ENCODE measurements around the gene AP2M1.

Gene AP2M1

DNA sequence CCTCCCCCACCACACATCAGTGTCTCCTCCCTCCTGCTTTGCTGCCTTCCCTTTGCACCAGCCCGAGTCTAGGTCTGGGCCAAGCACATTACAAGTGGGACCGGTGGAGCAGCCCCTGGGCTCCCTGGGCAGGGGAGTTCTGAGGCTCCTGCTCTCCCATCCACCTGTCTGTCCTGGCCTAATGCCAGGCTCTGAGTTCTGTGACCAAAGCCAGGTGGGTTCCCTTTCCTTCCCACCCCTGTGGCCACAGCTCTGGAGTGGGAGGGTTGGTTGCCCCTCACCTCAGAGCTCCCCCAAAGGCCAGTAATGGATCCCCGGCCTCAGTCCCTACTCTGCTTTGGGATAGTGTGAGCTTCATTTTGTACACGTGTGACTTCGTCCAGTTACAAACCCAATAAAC, 9.0 kb downstream of the AP2M1 start:
- DNase-seq, result no peak

DNA sequence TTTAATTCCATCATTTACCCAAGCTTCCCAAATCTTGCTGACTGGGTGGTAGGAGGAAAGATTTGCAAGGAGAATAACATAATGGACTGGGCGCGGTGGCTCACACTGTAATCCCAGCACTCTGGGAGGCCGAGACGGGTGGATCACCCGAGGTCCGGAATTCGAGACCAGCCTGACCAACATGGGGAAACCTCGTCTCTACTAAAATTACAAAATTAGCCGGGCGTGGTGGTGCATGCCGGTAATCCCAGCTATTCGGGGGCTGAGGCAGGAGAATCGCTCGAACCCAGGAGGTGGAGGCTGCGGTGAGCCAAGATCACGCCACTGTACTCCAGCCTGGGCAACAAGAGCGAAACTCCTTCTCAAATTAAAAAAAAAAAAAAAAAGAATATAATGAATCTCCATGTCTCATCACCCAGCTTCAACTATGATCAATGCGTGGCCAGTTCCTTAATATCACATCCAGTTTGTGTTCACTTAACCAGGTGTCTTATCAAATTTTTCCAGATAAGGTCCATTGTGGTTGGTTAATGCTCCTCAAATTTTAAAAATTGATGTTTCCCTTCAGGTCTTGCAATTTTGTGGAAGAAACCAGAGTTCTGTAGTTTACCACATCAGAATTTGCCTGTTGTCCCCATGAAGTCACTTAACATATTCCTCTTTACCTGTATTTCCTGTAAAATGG, 10.0 kb downstream of the AP2M1 start:
- no peak for DNase-seq

GRCh38 chr3:184185461-184186183, 11.0 kb downstream of the AP2M1 start:
- DNase-seq, result peak; percentile 99

DNA sequence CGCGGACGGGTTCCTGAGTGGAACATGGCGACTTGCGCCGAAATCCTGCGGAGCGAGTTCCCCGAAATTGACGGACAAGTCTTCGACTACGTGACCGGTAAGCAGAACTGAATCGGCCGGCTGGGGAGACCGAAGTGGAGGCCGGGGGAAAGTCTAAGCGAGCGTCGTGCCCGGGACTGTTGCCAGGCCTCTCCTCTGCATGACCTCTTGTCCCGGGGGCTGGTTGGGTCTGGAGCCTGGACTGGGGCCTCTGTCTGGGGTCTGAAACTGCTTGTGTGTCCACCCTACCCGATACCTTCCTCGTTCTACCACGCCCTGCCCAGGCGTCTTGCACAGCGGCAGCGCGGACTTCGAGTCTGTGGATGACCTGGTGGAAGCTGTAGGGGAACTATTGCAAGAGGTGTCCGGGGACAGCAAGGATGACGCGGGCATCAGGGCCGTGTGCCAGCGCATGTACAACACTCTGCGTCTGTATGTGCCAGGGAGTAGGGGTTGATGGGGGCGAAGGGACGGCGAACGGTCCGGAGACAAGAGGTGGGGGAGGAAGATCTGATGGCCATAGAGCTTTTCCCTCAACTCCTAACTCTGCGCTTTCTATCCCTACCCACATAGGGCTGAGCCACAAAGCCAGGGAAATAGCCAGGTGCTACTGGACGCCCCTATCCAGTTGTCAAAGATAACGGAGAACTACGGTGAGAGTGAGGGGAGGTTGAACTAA, 11.7 kb downstream of the AP2M1 start, which contains the start of gene ABCF3:
ABCF3 (plus strand) TSS at position 16 of the 718 bp plus-strand sequence; CDS start at position 25, 9 bp downstream.
- no peak for DNase-seq

DNA sequence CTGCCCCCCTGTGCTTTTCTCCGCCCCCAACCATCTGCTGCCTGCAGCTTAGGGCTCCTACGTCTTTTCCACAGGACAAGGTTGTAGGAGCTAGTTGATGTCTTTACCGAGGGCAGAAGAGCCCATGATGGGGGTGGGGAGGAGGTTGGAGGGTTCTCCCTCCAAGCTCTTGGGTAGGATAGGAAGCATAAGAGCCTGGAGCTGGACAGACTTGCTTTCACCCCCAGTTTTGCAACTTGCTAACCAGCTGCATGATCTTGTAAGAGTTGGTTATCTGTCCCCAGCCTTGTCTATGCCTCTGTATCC, 12.2 kb downstream of the AP2M1 start:
- no peak for DNase-seq

- DNase-seq, result no peak
These were observed 13.4 kb downstream of the AP2M1 start for GRCh38 chr3:184188080-184188479.

DNA sequence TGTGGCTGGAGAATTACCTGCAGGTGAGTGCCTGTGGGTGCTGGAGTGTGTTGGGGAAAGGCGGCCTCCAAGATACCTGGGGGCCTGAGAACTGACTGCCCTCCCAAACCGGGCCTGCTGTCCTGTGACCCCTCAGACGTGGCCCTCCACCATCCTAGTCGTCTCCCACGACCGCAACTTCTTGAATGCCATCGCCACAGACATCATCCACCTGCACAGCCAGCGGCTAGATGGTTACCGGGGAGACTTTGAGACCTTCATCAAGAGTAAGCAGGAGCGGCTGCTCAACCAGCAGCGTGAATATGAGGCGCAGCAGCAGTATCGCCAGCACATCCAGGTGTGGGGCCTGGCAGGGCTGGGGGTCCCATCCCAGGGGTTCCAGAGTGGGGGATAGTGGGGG, 14.8 kb downstream of the AP2M1 start:
- no peak for DNase-seq

GRCh38 chr3:184192889-184193288, 18.2 kb downstream of the AP2M1 start:
- no peak for DNase-seq

DNA sequence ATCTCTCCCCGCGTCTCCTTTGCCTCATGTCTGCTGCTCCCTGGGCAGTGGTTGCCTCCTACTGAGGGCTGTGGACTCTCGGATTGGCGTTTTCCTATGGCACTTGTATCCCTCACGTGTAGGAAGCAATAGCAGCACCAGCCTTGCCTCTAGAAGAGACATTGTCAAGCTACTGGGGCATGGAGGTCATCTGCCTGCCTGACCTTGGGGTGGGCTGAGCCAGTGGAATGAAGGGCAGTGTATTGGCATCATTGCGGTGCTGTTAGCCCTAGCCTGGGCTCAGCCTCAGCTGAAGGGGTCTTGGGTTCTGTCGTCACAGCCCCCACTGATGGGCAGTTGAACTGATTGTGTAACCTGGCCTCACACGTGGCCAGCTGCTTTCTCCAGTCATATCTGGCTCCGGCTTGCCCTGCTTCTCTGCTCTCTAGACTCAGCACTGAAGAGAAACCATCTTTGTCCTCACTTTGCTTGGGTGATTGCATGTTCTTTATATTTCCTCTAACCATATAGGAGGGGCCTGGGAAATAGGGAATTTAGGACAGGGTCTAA, 19.4 kb downstream of the AP2M1 start:
- DNase-seq, result no peak

DNA sequence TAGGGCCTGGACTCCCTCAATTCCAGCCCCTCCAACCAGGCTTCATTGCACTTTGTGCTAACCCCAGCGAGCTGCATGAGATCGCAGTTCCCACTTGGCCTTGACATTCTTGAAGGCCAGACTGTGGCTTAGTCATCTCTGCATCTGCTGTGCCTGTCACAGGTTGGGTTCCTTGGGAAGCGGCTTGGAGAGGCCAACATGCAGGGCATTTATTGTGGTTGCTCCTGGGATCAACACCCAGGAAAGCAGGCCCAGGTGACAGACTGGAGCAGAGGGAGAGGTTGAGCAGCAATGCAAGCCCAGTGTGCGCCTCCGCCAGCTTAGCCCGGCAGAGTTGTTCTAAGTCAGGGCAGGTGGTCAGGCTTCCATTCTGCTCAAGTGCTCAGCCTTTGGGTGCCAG, 21.9 kb downstream of the AP2M1 start:
- DNase-seq, result no peak

- no peak for DNase-seq
These were observed 23.9 kb downstream of the AP2M1 start for GRCh38 chr3:184198509-184198908.

DNA sequence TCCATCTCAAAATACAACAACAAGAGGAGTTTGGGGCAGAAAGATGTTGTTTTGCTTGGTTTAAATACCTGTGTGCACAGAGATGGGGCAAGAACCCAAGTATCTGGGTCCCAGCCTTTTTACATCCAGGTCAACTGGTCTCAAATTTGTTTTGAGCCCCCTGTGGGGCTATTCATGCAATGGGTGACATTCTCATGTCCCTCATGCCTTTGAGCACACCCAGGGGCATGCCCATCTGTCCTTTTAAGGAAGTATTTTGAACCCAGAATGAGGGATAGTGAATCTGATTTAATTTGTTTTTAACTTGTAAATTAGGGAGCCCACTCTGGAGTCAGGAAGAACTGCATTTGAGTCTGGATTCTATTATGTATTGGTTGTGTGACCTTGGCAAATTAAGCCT, 26.2 kb downstream of the AP2M1 start:
- DNase-seq, result no peak

DNA sequence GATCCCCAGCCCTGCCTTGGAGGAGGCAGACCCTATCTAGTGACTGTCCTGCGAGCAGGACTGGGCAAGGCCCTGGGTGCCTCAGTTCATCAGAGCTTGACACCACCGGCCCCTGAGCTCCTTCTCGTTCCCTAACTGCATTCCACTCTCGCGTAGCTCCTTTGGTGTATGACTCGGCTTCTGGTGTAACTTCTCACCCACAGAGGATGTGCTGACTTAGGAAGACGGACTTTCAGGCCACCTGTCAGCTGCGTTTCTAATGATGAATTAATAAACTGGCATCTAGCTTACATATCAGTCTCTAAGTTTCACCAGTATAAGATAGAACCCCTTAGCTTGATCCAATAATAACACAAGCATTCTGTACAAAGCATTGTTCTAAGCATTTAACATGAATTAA, 28.9 kb downstream of the AP2M1 start:
- no peak for DNase-seq

DNA sequence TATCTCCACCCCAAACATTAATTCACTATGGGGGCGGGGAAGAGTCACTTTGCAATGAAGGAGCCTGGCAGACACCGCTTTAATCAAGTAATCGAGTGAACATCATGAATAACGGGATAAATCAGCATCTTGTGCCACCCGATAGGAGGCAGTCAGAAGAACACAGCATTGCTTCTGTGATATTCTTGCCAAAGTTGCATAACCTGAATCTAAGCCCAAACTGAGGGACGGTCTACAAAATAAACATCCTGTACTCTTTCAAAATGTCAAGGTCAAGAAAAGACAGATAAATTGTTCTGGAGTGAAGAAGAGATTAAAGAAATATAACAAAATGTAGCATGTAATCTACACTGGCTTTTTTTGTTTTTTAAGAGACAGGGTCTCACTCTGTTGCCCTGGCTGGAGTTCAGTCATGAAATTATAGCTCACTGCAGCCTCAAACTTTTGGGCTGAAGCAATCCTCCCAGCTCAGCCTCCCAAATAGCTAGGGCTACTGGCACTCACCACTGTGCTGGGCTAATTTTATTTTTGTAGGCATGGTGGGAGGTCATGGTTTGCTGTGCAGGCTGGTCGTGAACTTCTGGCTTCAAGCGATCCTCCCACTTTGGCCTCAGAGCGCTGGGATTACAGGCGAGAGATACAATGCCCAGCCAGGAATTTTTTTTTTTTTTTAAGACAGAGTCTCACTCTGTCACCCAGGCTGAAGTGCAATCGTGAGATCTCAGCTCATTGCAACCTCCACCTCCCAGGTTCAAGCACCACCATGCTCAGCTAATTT, 34.7 kb downstream of the AP2M1 start:
- no peak for DNase-seq

- no peak for DNase-seq
These were observed 36.6 kb downstream of the AP2M1 start for GRCh38 chr3:184211297-184211696.

GRCh38 chr3:184211718-184212117, 37.1 kb downstream of the AP2M1 start:
- no peak for DNase-seq

GRCh38 chr3:184218814-184219213, 44.2 kb downstream of the AP2M1 start:
- no peak for DNase-seq

DNA sequence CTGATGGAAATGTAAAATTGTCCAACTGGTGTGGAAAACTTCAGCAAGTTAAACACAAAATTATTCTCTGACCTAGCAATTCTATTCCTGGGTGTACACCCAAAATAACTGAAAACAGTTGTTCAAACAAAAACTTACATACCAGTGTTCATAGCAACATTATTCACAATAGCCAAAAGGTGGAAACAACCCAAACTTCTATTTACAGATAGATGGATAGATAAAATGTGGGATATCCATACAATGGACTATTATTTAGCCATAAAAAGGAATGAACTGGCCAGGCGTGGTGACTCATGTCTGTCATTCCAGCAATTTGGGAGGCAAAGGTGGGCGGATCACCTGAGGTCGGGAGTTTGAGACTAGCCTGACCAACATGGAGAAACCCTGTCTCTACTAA, 47.9 kb downstream of the AP2M1 start:
- no peak for DNase-seq

DNA sequence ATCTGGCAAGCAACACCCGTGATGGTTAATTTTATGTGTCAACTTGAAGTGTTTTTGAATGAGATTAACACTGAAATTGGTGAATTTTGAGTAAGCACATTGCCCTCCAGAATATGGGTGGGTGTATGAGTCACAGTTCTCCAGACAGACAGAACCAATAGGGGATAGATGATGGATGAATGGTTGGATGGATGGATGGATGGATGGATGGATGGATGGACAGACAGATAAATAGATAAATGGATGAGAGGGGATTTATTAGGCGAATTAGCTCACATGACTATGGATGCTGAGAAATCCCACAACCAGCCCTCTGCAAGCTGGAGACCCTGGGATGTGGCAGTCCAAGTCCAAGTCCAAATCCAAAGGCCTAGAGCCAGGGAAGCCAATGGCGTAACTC, 49.3 kb downstream of the AP2M1 start:
- DNase-seq, result no peak

GRCh38 chr3:184227481-184227935, 52.9 kb downstream of the AP2M1 start:
- peak; percentile 38 for DNase-seq

GRCh38 chr3:184228376-184229137, 53.9 kb downstream of the AP2M1 start:
- no peak for DNase-seq

Data from stimulated activated CD4-positive, alpha-beta T cell treated with anti-CD3 and anti-CD28 coated beads, Interleukin-12 subunit alpha, Interleukin-12 subunit beta, amount 100 ng/mL, for 4 hours (primary cell).